Uterus (tissue), 4 donors: ENCODE data around the gene RHO. TPM values are rescaled to one million over a fixed set of nuclear protein-coding genes. Genes with fewer than 3 reads are reported as not detected.
A peak's percentile ranks its signal among the peaks of the same experiment; 100 is the strongest.
"Not testable (repeated sequence)": the region's sequence is repeated elsewhere in the genome, so short reads cannot be mapped to it uniquely, and the experiment has no call there.

Experiments used
- DNase-seq, 2 donors: peaks; one replicate each; pipeline ENCODE4 v3.0.0-alpha.2; 2019 to 2020
- H3K27ac ChIP-seq, 2 donors: fragments of 200-600 bp; sonication (generic); 1 replicate in 1 of 2; 2 replicates in 1 of 2; pipeline ENCODE4 v1.5.1; 2016 to 2018
- H3K27me3 ChIP-seq, 2 donors: fragments of 200-600 bp; sonication (generic); one replicate each; pipeline ENCODE4 v1.5.1; 2018 to 2019; ENCODE audit warnings: control low read depth in 1 of 2
- H3K36me3 ChIP-seq, 2 donors: fragments of 200-600 bp; sonication (generic); one replicate each; pipeline ENCODE4 v1.5.1; 2019; ENCODE audit warnings: control low read depth in 1 of 2
- H3K4me1 ChIP-seq, 2 donors: fragments of 200-600 bp; sonication (generic); one replicate each; pipeline ENCODE4 v1.5.1; 2018 to 2019; ENCODE audit warnings: control low read depth in 1 of 2
- H3K4me3 ChIP-seq, 2 donors: fragments of 200-600 bp; sonication (generic); 1 replicate in 1 of 2; 2 replicates in 1 of 2; pipeline ENCODE4 v1.5.1; 2018 to 2019; ENCODE audit warnings: mild to moderate bottlenecking in 1 of 2
- H3K9me3 ChIP-seq, 2 donors: fragments of 200-600 bp; sonication (generic); one replicate each; pipeline ENCODE4 v1.5.1; 2019; ENCODE audit warnings: control low read depth in 1 of 2
- CTCF ChIP-seq, 4 experiments: fragments of 200-600 bp in 2 of 4; fragments of 450-650 bp in 2 of 4; sonication (generic) in 2 of 4; IDR thresholded peaks; one replicate each; pipeline ENCODE4 v1.5.1; 2016 to 2019; ENCODE audit warnings: antibody characterized with exemption in 4 of 4, mild to moderate bottlenecking in 2 of 4, moderate library complexity in 1 of 4
- POLR2A ChIP-seq, 2 donors: fragments of 450-650 bp; IDR thresholded peaks; one replicate each; pipeline ENCODE4 v1.6.1; 2016; ENCODE audit warnings: antibody characterized with exemption in 2 of 2, mild to moderate bottlenecking in 1 of 2, moderate library complexity in 1 of 2
- intact Hi-C: fragments of 100-400 bp; cut with DNase I; formaldehyde crosslinking; loops from one replicate; pipeline ENCODE4 v1.15.1; 2023; ENCODE audit warnings: low total_unique reads
- total RNA-seq, 4 donors: library from RNA; depleted of rRNA in 3 of 4; stranded (reverse); fragments of >200 nt in 3 of 4; gene quantifications; one replicate each; pipeline versions ENCODE4 v1.1.0 to v1.2.4, GENCODE V29; 2014 to 2023
- donor health status: DM: yes; HTN: yes; CAD: no.

RHO gene
- total RNA-seq = under 1 TPM in 1 of 4 donors, not detected in 3; 0.34 TPM

- H3K4me1 ChIP-seq = no peaks in the 10 kb centered on the region
- no peak within 1 kb of the TSS for H3K4me3 ChIP-seq
- H3K9me3 ChIP-seq = no peaks in the 10 kb centered on the region
- H3K27me3 ChIP-seq = no peaks in the 10 kb centered on the region
- H3K27ac ChIP-seq = no peak within 1 kb of the TSS
- no peaks in the 10 kb centered on the region for H3K36me3 ChIP-seq
- TF ChIP-seq POLR2A (IDR thresholded peaks at IDR 0.05) (no peak), CTCF (IDR thresholded peaks at IDR 0.05) (no peak)
- intact Hi-C loops = no loop called here
- no peak for DNase-seq
These were observed at the start of gene RHO for GRCh38 chr3:129528589-129529100. Gene RHO, plus strand, starts transcription at chr3:129528639. Its CDS starts 95 bp downstream, at chr3:129528734.

- not testable (repeated sequence) for H3K4me1 ChIP-seq, H3K4me3 ChIP-seq, H3K36me3 ChIP-seq, H3K27me3 ChIP-seq, H3K9me3 ChIP-seq
- intact Hi-C loops = loop anchor here (10.0 kb wide), 1 partner anchor 344 kb away; no protein-coding TSS in a partner anchor
- DNase-seq = peak; percentile 59 to 69
- peak overlapping the region in 1 of 2 donors; percentile 51 for H3K27ac ChIP-seq
These were observed 47.1 kb upstream of the RHO start for GRCh38 chr3:129481225-129481765.

GRCh38 chr3:129481766-129482332, 46.6 kb upstream of the RHO start:
- peak; percentile 44 to 65 for DNase-seq
- Histone ChIP-seq H3K36me3 (no peaks in the 10 kb centered on the region), H3K27me3 (no peaks in the 10 kb centered on the region), H3K27ac (peak overlapping the region in 1 of 2 donors; percentile 51), H3K4me1 (no peaks in the 10 kb centered on the region), H3K4me3 (no peak overlapping the region), H3K9me3 (no peaks in the 10 kb centered on the region)
- no peak for TF ChIP-seq CTCF (IDR thresholded peaks at IDR 0.05)
- TF ChIP-seq POLR2A (IDR thresholded peaks at IDR 0.05) = no peak
- intact Hi-C loops = loop anchor here (10.0 kb wide), 1 partner anchor 343 kb away; no protein-coding TSS in a partner anchor

- no peaks in the 10 kb centered on the region for H3K36me3 ChIP-seq
- no peak overlapping the region for H3K4me3 ChIP-seq
- intact Hi-C loops = loop anchor here (10.0 kb wide), 1 partner anchor 342 kb away; no protein-coding TSS in a partner anchor
- DNase-seq = no peak
- H3K4me1 ChIP-seq = no peaks in the 10 kb centered on the region
- H3K27me3 ChIP-seq = no peaks in the 10 kb centered on the region
- TF ChIP-seq CTCF (IDR thresholded peaks at IDR 0.05) (no peak), POLR2A (IDR thresholded peaks at IDR 0.05) (no peak)
- no peaks in the 10 kb centered on the region for H3K9me3 ChIP-seq
- peak overlapping the region in 1 of 2 donors; percentile 51 for H3K27ac ChIP-seq
These were observed 45.7 kb upstream of the RHO start for GRCh38 chr3:129482721-129483120.

GRCh38 chr3:129483870-129484269, 44.6 kb upstream of the RHO start:
- TF ChIP-seq POLR2A (IDR thresholded peaks at IDR 0.05) = no peak
- TF ChIP-seq CTCF (IDR thresholded peaks at IDR 0.05) = no peak
- Histone ChIP-seq H3K4me3 (no peak overlapping the region), H3K4me1 (no peaks in the 10 kb centered on the region), H3K27ac (no peak overlapping the region), H3K36me3 (no peaks in the 10 kb centered on the region), H3K9me3 (no peaks in the 10 kb centered on the region), H3K27me3 (no peaks in the 10 kb centered on the region)
- no peak for DNase-seq
- intact Hi-C loops = loop anchor here (10.0 kb wide), 1 partner anchor 341 kb away; no protein-coding TSS in a partner anchor

GRCh38 chr3:129485146-129485545, 43.3 kb upstream of the RHO start:
- H3K27me3 ChIP-seq, H3K4me1 ChIP-seq, H3K4me3 ChIP-seq, DNase-seq, H3K9me3 ChIP-seq, H3K36me3 ChIP-seq: not testable (repeated sequence)
- intact Hi-C loops = loop anchor here (10.0 kb wide), 1 partner anchor 340 kb away; no protein-coding TSS in a partner anchor
- peak overlapping the region; percentile 67 to 71 for H3K27ac ChIP-seq
